H9 (cell line): ENCODE results near the gene LIMK2. TPM values are rescaled to one million over a fixed set of nuclear protein-coding genes. Genes with fewer than 3 reads are reported as not detected.

Source experiments
- DNase-seq: peaks from one replicate; pipeline ENCODE4 v3.0.0-alpha.2; 2017
- H2AFZ ChIP-seq: one replicate; pipeline ENCODE4 v1.6.1; 2013; ENCODE audit warnings: mild to moderate bottlenecking, low read length, control low read depth, moderate library complexity
- H2AK5ac ChIP-seq: 2 replicates; pipeline ENCODE4 v1.6.1; 2013; ENCODE audit warnings: low read length, control low read depth, mixed read lengths; ENCODE audit not compliant: insufficient read length
- H2BK120ac ChIP-seq: one replicate; pipeline ENCODE4 v1.6.1; 2013; ENCODE audit warnings: low read depth, mild to moderate bottlenecking, low read length, control low read depth, inconsistent platforms; ENCODE audit not compliant: poor library complexity, severe bottlenecking
- H2BK12ac ChIP-seq: 2 replicates; pipeline ENCODE4 v1.6.1; 2013; ENCODE audit warnings: low read length, control low read depth, mixed read lengths, low read depth; ENCODE audit not compliant: insufficient read length
- H2BK15ac ChIP-seq: 2 replicates; pipeline ENCODE4 v1.6.1; 2013; ENCODE audit warnings: low read depth, low read length, control low read depth
- H2BK20ac ChIP-seq: one replicate; pipeline ENCODE4 v1.6.1; 2013; ENCODE audit warnings: low read depth, mild to moderate bottlenecking, low read length, control low read depth, inconsistent platforms; ENCODE audit not compliant: poor library complexity, severe bottlenecking
- H2BK5ac ChIP-seq: 2 replicates; pipeline ENCODE4 v1.6.1; 2013; ENCODE audit warnings: low read length, control low read depth, mixed read lengths; ENCODE audit not compliant: insufficient read length
- H3K14ac ChIP-seq: 2 replicates; pipeline ENCODE4 v1.6.1; 2013; ENCODE audit warnings: low read length, control low read depth; ENCODE audit not compliant: insufficient read depth
- H3K18ac ChIP-seq: 2 replicates; pipeline ENCODE4 v1.6.1; 2013; ENCODE audit warnings: low read depth, mild to moderate bottlenecking, mixed read lengths, low read length, control low read depth; ENCODE audit not compliant: insufficient read length
- H3K23ac ChIP-seq: 2 replicates; pipeline ENCODE4 v1.6.1; 2013; ENCODE audit warnings: low read length, control low read depth, mixed read lengths, low read depth; ENCODE audit not compliant: insufficient read length
- H3K23me2 ChIP-seq: 2 replicates; pipeline ENCODE4 v1.6.1; 2013; ENCODE audit warnings: low read depth, mild to moderate bottlenecking, mixed read lengths, low read length, control low read depth; ENCODE audit not compliant: insufficient read length, poor library complexity, severe bottlenecking
- H3K27ac ChIP-seq: 2 replicates; pipeline ENCODE4 v1.5.1; 2013; ENCODE audit warnings: low read length, control low read depth, mixed read lengths, low read depth; ENCODE audit not compliant: insufficient read length
- H3K27me3 ChIP-seq: 2 replicates; pipeline ENCODE4 v1.6.1; 2013; ENCODE audit warnings: low read length, control low read depth, inconsistent platforms; ENCODE audit not compliant: insufficient read depth
- H3K4ac ChIP-seq: 2 replicates; pipeline ENCODE4 v1.6.1; 2013; ENCODE audit warnings: low read depth, mild to moderate bottlenecking, control low read depth, inconsistent platforms, low read length, moderate library complexity
- H3K4me1 ChIP-seq: 2 replicates; pipeline ENCODE4 v1.6.1; 2013; ENCODE audit warnings: low read length, control low read depth, inconsistent platforms; ENCODE audit not compliant: insufficient read depth
- H3K4me2 ChIP-seq: 2 replicates; pipeline ENCODE4 v1.6.1; 2013; ENCODE audit warnings: low read length, control low read depth, mixed read lengths; ENCODE audit not compliant: insufficient read length, insufficient read depth
- H3K56ac ChIP-seq: 2 replicates; pipeline ENCODE4 v1.6.1; 2013; ENCODE audit warnings: low read depth, mild to moderate bottlenecking, mixed read lengths, low read length, control low read depth; ENCODE audit not compliant: insufficient read length
- H3K79me1 ChIP-seq: 2 replicates; pipeline ENCODE4 v1.6.1; 2013; ENCODE audit warnings: low read depth, mild to moderate bottlenecking, moderate library complexity, low read length, control low read depth, inconsistent platforms; ENCODE audit not compliant: insufficient read depth, poor library complexity, severe bottlenecking
- H3K79me2 ChIP-seq: 2 replicates; pipeline ENCODE4 v1.6.1; 2013; ENCODE audit warnings: low read length, control low read depth, inconsistent platforms; ENCODE audit not compliant: insufficient read depth
- H3K9ac ChIP-seq: 2 replicates; pipeline ENCODE4 v1.6.1; 2013; ENCODE audit warnings: low read length, control low read depth, mixed read lengths; ENCODE audit not compliant: insufficient read length; ENCODE audit errors: extremely low read depth
- H3K9me3 ChIP-seq: one replicate; pipeline ENCODE4 v1.6.1; 2013; ENCODE audit warnings: low read depth, low read length, inconsistent platforms; ENCODE audit not compliant: control insufficient read depth
- H3T11ph ChIP-seq: one replicate; pipeline ENCODE4 v1.6.1; 2013; ENCODE audit warnings: mild to moderate bottlenecking, low read length, control low read depth, inconsistent platforms
- H4K20me1 ChIP-seq: one replicate; pipeline ENCODE4 v1.6.1; 2013; ENCODE audit not compliant: control insufficient read depth, insufficient read length, insufficient read depth
- H4K5ac ChIP-seq: 2 replicates; pipeline ENCODE4 v1.6.1; 2013; ENCODE audit warnings: low read depth, mild to moderate bottlenecking, mixed read lengths, low read length, control low read depth; ENCODE audit not compliant: insufficient read length
- H4K8ac ChIP-seq: replicated peaks from 2 replicates; pipeline ENCODE4 v1.6.1; 2013; ENCODE audit warnings: low read length, control low read depth, mixed read lengths, low read depth; ENCODE audit not compliant: insufficient read length
- H4K91ac ChIP-seq: 2 replicates; pipeline ENCODE4 v1.6.1; 2013; ENCODE audit warnings: low read depth, mild to moderate bottlenecking, moderate library complexity, mixed read lengths, low read length, control low read depth; ENCODE audit not compliant: insufficient read length
- H3K27ac Mint-ChIP-seq, 3 experiments: 2 replicates in 2 of 3; 3 replicates in 1 of 3; pipeline ENCODE4 v1.8.0; 2020 to 2021; ENCODE audit warnings: mixed read lengths in 3 of 3, mild to moderate bottlenecking in 1 of 3, moderate library complexity in 1 of 3
- H3K27me3 Mint-ChIP-seq: 2 replicates; pipeline ENCODE4 v1.8.0; 2021; ENCODE audit warnings: low read depth, mild to moderate bottlenecking, moderate library complexity, mixed read lengths
- H3K36me3 Mint-ChIP-seq, 3 experiments: 2 replicates in 2 of 3; 3 replicates in 1 of 3; pipeline ENCODE4 v1.8.0; 2020 to 2021; ENCODE audit warnings: low read depth in 3 of 3, mixed read lengths in 3 of 3; ENCODE audit not compliant: insufficient read depth in 1 of 3
- H3K4me1 Mint-ChIP-seq, 2 experiments: 2 replicates each; pipeline ENCODE4 v1.8.0; 2020; ENCODE audit warnings: mixed read lengths in 2 of 2
- H3K4me3 Mint-ChIP-seq, 2 experiments: 2 replicates in 1 of 2; 3 replicates in 1 of 2; pipeline ENCODE4 v1.8.0; 2020 to 2021; ENCODE audit warnings: mild to moderate bottlenecking in 2 of 2, mixed read lengths in 2 of 2, moderate library complexity in 1 of 2
- H3K9me3 Mint-ChIP-seq, 2 experiments: 2 replicates in 1 of 2; 3 replicates in 1 of 2; pipeline ENCODE4 v1.8.0; 2020; ENCODE audit warnings: mild to moderate bottlenecking in 2 of 2, mixed read lengths in 2 of 2, moderate library complexity in 1 of 2
- WGBS: extraction: QIAGEN DNeasy Blood & Tissue Kit; methylation state at CpG from one replicate; pipeline ENCODE4 v1.1.7; 2013; ENCODE audit warnings: missing lambda C conversion rate, low lambda C conversion rate, mixed read lengths; ENCODE audit not compliant: insufficient read length; ENCODE audit errors: extremely low coverage; 5-methylcytosine and 5-hydroxymethylcytosine counted together
- total RNA-seq: library from RNA; stranded (reverse); gene quantifications from 2 replicates; pipeline ENCODE4 v1.2.1, GENCODE V29; 2021
- TF ChIP-seq, protein P1 (sequence below): fragments of 200-600 bp; sonication (generic); conservative IDR thresholded peaks from 3 replicates; pipeline ENCODE4 v1.8.0; 2021; ENCODE audit warnings: antibody characterized with exemption, mild to moderate bottlenecking

LIMK2 gene
- total RNA-seq, 1 experiment from 2014 or later, result 51.3 TPM

GRCh38 chr22:31206896-31207687, 5.0 kb upstream of the LIMK2 start:
- Histone ChIP-seq H3K23me2 (no peaks in the 10 kb centered on the region), H2AK5ac (no peak overlapping the region), H3T11ph (no peak overlapping the region), H2AFZ (no peak overlapping the region), H2BK120ac (no peak overlapping the region), H2BK5ac (no peak overlapping the region), H3K18ac (no peak overlapping the region), H3K79me1 (no peaks in the 10 kb centered on the region), H3K9ac (no peak overlapping the region), H2BK20ac (no peak overlapping the region), H3K9me3 (no peaks in the 10 kb centered on the region), H3K4ac (no peak overlapping the region), H3K27ac (no peak overlapping the region), H2BK12ac (no peak overlapping the region), H4K20me1 (no peaks in the 10 kb centered on the region), H4K8ac (no peak overlapping the region), H4K5ac (no peak overlapping the region), H3K79me2 (no peaks in the 10 kb centered on the region), H3K4me2 (no peak overlapping the region), H3K27me3 (no peaks in the 10 kb centered on the region), H3K56ac (no peak overlapping the region), H3K4me1 (no peaks in the 10 kb centered on the region), H3K23ac (no peak overlapping the region), H3K14ac (no peak overlapping the region), H4K91ac (no peak overlapping the region), H2BK15ac (no peak overlapping the region)
- no peak for DNase-seq
- Mint-ChIP-seq H3K9me3 (no peaks in the 10 kb centered on the region), H3K27me3 (peaks cover 1% of the 10 kb centered on the region; the same call in 1 of the 2 replicates), H3K27ac (peak overlapping the region; percentile 27 to 46 (median 36); a peak in 1 of 7 replicates), H3K36me3 (peaks cover 3 to 13% (median 9%) of the 10 kb centered on the region in 3 experiments; a peak in 6 of 7 replicates), H3K4me1 (peaks cover 10 to 14% of the 10 kb centered on the region in 2 experiments), H3K4me3 (no peak overlapping the region)
- no CpG with 5 or more reads among the region's 8 CpGs for WGBS
- TF ChIP-seq, protein P1, sequence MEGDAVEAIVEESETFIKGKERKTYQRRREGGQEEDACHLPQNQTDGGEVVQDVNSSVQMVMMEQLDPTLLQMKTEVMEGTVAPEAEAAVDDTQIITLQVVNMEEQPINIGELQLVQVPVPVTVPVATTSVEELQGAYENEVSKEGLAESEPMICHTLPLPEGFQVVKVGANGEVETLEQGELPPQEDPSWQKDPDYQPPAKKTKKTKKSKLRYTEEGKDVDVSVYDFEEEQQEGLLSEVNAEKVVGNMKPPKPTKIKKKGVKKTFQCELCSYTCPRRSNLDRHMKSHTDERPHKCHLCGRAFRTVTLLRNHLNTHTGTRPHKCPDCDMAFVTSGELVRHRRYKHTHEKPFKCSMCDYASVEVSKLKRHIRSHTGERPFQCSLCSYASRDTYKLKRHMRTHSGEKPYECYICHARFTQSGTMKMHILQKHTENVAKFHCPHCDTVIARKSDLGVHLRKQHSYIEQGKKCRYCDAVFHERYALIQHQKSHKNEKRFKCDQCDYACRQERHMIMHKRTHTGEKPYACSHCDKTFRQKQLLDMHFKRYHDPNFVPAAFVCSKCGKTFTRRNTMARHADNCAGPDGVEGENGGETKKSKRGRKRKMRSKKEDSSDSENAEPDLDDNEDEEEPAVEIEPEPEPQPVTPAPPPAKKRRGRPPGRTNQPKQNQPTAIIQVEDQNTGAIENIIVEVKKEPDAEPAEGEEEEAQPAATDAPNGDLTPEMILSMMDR, result no peak
